ENCODE results near the gene QRICH1.
A peak's percentile ranks its signal among the peaks of the same experiment; 100 is the strongest.

The QRICH1 gene

GRCh38 chr3:49021213-49021812, 72.6 kb downstream of the QRICH1 start:
- peak overlapping the region; percentile 94 for H3K9ac ChIP-seq (ENCODE audit: low read depth, low read length)
- H3K4me1 ChIP-seq (ENCODE audit: insufficient read depth, low read length), result no peaks in the 10 kb centered on the region; the same call in 1 of the 2 replicates
- H3K27me3 ChIP-seq (ENCODE audit: insufficient read depth, low read length), result no peaks in the 10 kb centered on the region
- H3K36me3 ChIP-seq (ENCODE audit: insufficient read depth, low read depth, low read length), result peaks cover 41% of the 10 kb centered on the region
- peak overlapping the region; percentile 98 for H3K4me3 ChIP-seq (ENCODE audit: low read length)
- peak overlapping the region; percentile 92 for H3K27ac ChIP-seq (ENCODE audit: low read length)
- no peaks in the 10 kb centered on the region for H3K9me3 ChIP-seq (ENCODE audit: insufficient read depth, low read depth, low read length)

GRCh38 chr3:49020330-49021212, 73.3 kb downstream of the QRICH1 start:
- Histone ChIP-seq H3K27me3 (ENCODE audit: insufficient read depth, low read length) (no peaks in the 10 kb centered on the region), H3K36me3 (ENCODE audit: insufficient read depth, low read depth, low read length) (peaks cover 41% of the 10 kb centered on the region), H3K9me3 (ENCODE audit: insufficient read depth, low read depth, low read length) (no peaks in the 10 kb centered on the region), H3K9ac (ENCODE audit: low read depth, low read length) (peak overlapping the region; percentile 94), H3K4me1 (ENCODE audit: insufficient read depth, low read length) (no peaks in the 10 kb centered on the region; the same call in 1 of the 2 replicates), H3K27ac (ENCODE audit: low read length) (peak overlapping the region; percentile 92), H3K4me3 (ENCODE audit: low read length) (peak overlapping the region; percentile 98)

- no peaks in the 10 kb centered on the region; the same call in 1 of the 2 replicates for H3K4me1 ChIP-seq (ENCODE audit: insufficient read depth, low read length)
- H3K36me3 ChIP-seq (ENCODE audit: insufficient read depth, low read depth, low read length), result peaks cover 41% of the 10 kb centered on the region
- no peaks in the 10 kb centered on the region for H3K27me3 ChIP-seq (ENCODE audit: insufficient read depth, low read length)
Observed at GRCh38 chr3:49019941-49020329, 73.9 kb downstream of the QRICH1 start.

GRCh38 chr3:49018707-49019006, 75.2 kb downstream of the QRICH1 start:
- H3K36me3 ChIP-seq (ENCODE audit: insufficient read depth, low read depth, low read length), result peaks cover 41% of the 10 kb centered on the region
- peak overlapping the region; percentile 79; the same call in 1 of the 2 replicates for H3K9ac ChIP-seq (ENCODE audit: low read depth, low read length)
- H3K27ac ChIP-seq (ENCODE audit: low read length), result no peak overlapping the region
- peak overlapping the region; percentile 77 for H3K4me3 ChIP-seq (ENCODE audit: low read length)
- H3K9me3 ChIP-seq (ENCODE audit: insufficient read depth, low read depth, low read length), result no peaks in the 10 kb centered on the region
- H3K27me3 ChIP-seq (ENCODE audit: insufficient read depth, low read length), result no peaks in the 10 kb centered on the region
- no peaks in the 10 kb centered on the region; the same call in 1 of the 2 replicates for H3K4me1 ChIP-seq (ENCODE audit: insufficient read depth, low read length)

More at GRCh38 chr3:49019941-49020329, 73.9 kb downstream of the QRICH1 start:
- Histone ChIP-seq H3K9ac (ENCODE audit: low read depth, low read length) (peak overlapping the region; percentile 94; the same call in 1 of the 2 replicates), H3K27ac (ENCODE audit: low read length) (no peak overlapping the region), H3K9me3 (ENCODE audit: insufficient read depth, low read depth, low read length) (no peaks in the 10 kb centered on the region), H3K4me3 (ENCODE audit: low read length) (peak overlapping the region; percentile 98)

GRCh38 chr3:49017971-49018706, 75.7 kb downstream of the QRICH1 start, which contains the start of gene DALRD3:
TSS of gene DALRD3 (minus strand) at chr3:49018580. CDS start at chr3:49018564, 16 bp downstream.
- Histone ChIP-seq H3K9ac (ENCODE audit: low read depth, low read length) (peak within 1 kb of the TSS; percentile 79), H3K36me3 (ENCODE audit: insufficient read depth, low read depth, low read length) (peaks cover 41% of the 10 kb centered on the region), H3K4me3 (ENCODE audit: low read length) (peak within 1 kb of the TSS; percentile 77), H3K27me3 (ENCODE audit: insufficient read depth, low read length) (no peaks in the 10 kb centered on the region), H3K4me1 (ENCODE audit: insufficient read depth, low read length) (no peaks in the 10 kb centered on the region; the same call in 1 of the 2 replicates), H3K27ac (ENCODE audit: low read length) (no peak within 1 kb of the TSS), H3K9me3 (ENCODE audit: insufficient read depth, low read depth, low read length) (no peaks in the 10 kb centered on the region)

GRCh38 chr3:49017229-49017970, 76.5 kb downstream of the QRICH1 start:
- Histone ChIP-seq H3K36me3 (ENCODE audit: insufficient read depth, low read depth, low read length) (peaks cover 46% of the 10 kb centered on the region), H3K4me3 (ENCODE audit: low read length) (peak overlapping the region; percentile 77), H3K9me3 (ENCODE audit: insufficient read depth, low read depth, low read length) (no peaks in the 10 kb centered on the region), H3K27me3 (ENCODE audit: insufficient read depth, low read length) (no peaks in the 10 kb centered on the region), H3K9ac (ENCODE audit: low read depth, low read length) (peak overlapping the region; percentile 79), H3K27ac (ENCODE audit: low read length) (no peak overlapping the region), H3K4me1 (ENCODE audit: insufficient read depth, low read length) (no peaks in the 10 kb centered on the region; the same call in 1 of the 2 replicates)

- Histone ChIP-seq H3K36me3 (ENCODE audit: insufficient read depth, low read depth, low read length) (peaks cover 53% of the 10 kb centered on the region), H3K27ac (ENCODE audit: low read length) (no peak overlapping the region), H3K4me1 (ENCODE audit: insufficient read depth, low read length) (no peaks in the 10 kb centered on the region; the same call in 1 of the 2 replicates), H3K4me3 (ENCODE audit: low read length) (peak overlapping the region; percentile 77; the same call in 1 of the 2 replicates), H3K9me3 (ENCODE audit: insufficient read depth, low read depth, low read length) (no peaks in the 10 kb centered on the region), H3K27me3 (ENCODE audit: insufficient read depth, low read length) (no peaks in the 10 kb centered on the region), H3K9ac (ENCODE audit: low read depth, low read length) (no peak overlapping the region)
Observed at GRCh38 chr3:49016414-49017228, 77.2 kb downstream of the QRICH1 start.

GRCh38 chr3:49015765-49016164, 78.1 kb downstream of the QRICH1 start:
- H3K9ac ChIP-seq (ENCODE audit: low read depth, low read length), result no peak overlapping the region
- H3K4me1 ChIP-seq (ENCODE audit: insufficient read depth, low read length), result no peaks in the 10 kb centered on the region; the same call in 1 of the 2 replicates
- no peak overlapping the region for H3K27ac ChIP-seq (ENCODE audit: low read length)
- H3K9me3 ChIP-seq (ENCODE audit: insufficient read depth, low read depth, low read length), result no peaks in the 10 kb centered on the region
- H3K27me3 ChIP-seq (ENCODE audit: insufficient read depth, low read length), result no peaks in the 10 kb centered on the region
- H3K4me3 ChIP-seq (ENCODE audit: low read length), result no peak overlapping the region
- H3K36me3 ChIP-seq (ENCODE audit: insufficient read depth, low read depth, low read length), result peaks cover 60% of the 10 kb centered on the region

GRCh38 chr3:49015072-49015471, 78.8 kb downstream of the QRICH1 start:
- H3K27ac ChIP-seq (ENCODE audit: low read length), result no peak overlapping the region
- H3K27me3 ChIP-seq (ENCODE audit: insufficient read depth, low read length), result no peaks in the 10 kb centered on the region
- peaks cover 60% of the 10 kb centered on the region for H3K36me3 ChIP-seq (ENCODE audit: insufficient read depth, low read depth, low read length)
- H3K4me3 ChIP-seq (ENCODE audit: low read length), result no peak overlapping the region
- H3K9me3 ChIP-seq (ENCODE audit: insufficient read depth, low read depth, low read length), result no peaks in the 10 kb centered on the region
- H3K9ac ChIP-seq (ENCODE audit: low read depth, low read length), result no peak overlapping the region
- no peaks in the 10 kb centered on the region; the same call in 1 of the 2 replicates for H3K4me1 ChIP-seq (ENCODE audit: insufficient read depth, low read length)

Data from iPS-20b (cell line).